Activated T-cell treated with anti-CD3 and anti-CD28 coated beads, Interleukin-2, amount 50 U/mL, for 48 hours (primary cell): ENCODE measurements around the gene EEFSEC.

ENCODE experiments used
- DNase-seq, 2 experiments: peaks; one replicate each; pipeline ENCODE4 v3.0.0-alpha.2; 2020

EEFSEC gene

DNA sequence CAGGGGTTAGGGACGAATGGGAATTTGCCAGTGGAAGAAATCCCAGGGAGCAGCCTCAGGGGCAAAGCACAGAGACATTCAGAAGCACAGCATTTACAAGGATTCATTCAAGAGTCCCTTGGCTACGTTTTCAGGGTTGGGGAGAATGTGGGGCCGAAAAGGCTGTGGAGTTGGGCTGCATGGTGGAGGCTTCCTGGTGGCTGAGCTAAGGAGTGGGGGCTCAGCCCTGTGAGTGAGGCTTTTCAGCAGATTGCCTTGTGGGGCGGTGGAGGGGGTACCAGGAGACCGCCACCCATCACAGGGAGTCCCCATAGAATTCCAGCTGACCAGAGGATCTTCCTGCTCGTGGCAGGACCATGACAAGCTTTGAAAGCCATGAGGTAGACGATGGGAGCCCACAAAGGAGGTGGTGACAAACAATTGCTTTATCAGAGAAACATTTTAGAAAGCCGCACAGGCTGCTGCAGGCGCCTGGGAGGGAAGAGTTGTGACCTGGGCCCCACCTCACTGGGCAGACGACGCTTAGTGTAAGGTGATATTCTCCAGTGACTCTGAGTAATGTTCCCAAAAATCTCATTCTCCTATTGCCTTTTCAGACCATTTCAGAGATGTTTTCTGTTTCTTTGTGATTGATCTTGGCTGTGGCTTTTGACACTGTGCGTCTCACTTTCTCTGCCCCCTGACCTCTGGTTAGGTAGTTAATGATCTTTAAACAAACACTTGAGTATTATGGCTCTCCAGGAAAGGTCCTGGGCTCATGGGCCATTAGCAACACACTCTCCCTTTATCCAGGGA, 185.5 kb downstream of the EEFSEC start:
- DNase-seq, result no peak

DNA sequence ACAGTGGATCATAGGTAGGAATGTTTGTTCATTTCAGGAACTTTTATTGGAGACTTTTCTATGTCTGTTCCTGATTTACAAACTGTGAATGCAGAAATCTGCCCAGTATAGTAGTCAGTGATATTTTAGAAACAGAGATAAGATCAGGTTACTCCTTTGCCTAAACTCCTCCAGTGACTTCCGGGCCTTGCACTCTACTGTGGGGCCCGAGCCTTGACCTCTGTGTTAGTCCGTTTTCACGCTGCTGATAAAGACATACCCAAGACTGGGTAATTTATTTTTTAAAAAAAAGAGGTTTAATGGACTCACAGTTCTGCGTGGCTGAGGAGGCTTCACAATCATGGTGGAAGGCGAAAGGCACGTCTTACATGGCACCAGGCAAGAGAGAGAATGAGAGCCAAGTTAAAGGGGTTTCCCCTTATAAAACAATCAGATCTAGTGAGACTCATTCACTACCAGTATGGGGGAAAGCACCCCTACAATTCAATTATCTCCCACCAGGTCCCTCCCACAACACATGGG, 186.3 kb downstream of the EEFSEC start:
- DNase-seq, result no peak

DNA sequence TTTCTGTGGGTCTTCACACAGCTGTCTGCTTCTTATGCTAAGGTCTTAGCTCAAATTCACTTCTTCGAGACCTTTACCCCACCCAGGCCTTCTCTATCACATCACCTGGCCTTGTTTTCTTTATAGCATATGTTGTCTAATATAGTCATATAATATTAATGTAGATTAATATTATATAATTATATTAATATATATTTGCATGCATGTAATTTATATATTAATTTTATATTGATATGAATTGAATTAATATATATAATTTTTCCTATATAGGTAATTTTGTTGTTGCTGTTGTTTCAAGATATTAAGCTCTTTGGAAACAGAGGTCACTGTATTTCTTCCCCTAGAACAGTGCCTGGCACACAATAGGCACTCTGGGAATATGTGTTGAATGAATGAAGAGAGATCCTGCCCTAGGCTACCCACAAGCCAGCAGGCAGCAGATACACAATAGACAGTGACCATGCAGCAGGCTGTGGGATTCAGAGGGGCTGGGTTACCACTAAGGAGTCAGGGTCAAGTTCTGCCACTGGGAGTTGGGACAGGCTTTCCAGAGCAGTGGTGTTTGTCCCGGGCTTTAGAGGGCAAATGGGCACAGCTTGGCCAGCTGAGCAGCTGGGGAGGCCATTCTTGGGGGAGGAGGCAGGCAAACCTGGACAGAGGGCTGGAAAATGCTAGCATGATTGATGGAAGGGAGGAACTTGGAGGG, 187.1 kb downstream of the EEFSEC start:
- no peak for DNase-seq

DNA sequence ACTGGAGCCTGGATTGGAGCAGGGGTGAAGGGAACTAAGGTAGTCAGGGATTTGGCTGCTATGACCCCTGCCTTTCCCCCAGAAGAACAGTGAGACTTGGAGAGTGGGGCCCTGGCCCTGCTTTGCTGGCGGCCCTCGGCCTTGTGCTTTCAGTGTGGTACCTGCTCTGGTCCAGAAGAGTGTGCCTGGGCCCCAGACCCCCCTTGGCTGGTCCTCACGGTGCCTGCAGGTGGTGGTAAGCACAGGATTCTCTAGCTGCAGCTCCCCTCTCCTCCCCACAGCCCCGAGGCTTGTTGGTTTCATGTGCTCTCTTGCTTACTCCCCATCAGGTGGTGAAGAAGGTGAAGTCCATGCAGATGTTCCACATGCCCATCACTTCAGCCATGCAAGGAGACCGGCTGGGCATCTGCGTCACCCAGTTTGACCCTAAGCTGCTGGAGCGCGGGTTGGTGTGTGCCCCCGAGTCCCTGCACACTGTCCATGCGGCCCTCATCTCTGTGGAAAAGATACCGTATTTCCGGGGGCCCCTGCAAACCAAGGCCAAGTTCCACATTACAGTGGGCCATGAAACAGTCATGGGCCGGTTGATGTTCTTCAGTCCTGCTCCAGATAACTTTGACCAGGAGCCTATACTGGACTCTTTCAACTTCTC, 187.7 kb downstream of the EEFSEC start:
- no peak for DNase-seq

DNA sequence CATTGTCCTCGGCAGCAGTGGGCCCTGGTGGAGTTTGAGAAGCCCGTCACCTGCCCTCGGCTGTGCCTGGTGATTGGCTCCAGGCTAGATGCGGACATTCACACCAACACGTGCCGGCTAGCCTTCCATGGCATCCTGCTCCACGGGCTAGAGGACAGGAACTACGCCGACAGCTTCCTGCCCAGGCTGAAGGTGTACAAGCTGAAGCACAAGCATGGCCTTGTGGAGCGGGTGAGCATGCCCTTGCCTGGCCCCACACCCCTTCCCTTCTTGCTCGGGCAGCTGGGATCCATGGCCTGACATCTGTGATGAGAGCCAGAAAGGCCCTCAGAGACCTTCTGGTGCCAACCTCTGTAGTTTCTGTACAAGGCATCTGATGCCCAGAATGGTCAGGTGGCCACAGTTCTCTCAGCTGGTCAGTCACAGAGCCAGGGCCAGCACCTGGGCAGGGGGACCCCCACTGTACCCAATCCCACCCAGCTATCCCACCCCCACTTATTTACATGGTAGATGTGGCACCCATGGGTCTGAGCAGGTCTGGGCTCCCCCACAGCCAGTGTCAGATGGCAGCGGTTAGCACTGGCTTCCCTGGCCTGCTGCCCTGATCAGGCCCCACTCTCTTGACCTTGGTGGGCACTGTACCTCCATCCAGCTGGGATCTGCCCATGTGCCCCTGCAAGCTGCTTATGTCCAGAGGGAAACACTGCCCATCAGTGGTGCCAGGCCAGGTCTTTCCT, 188.5 kb downstream of the EEFSEC start:
- DNase-seq, result no peak

DNA sequence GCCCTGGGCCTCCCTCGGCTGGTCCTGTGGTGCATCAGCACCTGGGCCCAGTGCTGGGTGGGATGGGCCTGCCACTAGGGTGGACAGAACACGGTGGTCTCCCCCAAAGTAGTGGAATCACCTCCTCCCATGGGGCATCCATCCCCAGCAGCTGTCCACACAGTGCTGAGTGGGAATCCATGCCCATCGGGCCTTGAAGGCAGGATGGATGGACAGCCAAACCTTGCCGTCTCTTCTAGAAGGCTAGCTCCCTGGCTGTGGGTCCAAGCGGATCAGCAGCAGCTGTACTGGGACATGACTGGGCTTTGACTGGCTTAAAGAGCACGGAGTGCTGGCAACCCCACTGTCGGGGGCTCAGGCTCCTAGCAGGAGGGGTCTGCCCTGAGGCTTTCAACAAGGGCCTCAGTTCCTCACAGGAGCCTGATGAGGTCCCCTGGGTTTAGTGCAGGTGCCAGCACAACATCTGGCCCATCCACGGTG, 189.5 kb downstream of the EEFSEC start:
- no peak for DNase-seq

DNA sequence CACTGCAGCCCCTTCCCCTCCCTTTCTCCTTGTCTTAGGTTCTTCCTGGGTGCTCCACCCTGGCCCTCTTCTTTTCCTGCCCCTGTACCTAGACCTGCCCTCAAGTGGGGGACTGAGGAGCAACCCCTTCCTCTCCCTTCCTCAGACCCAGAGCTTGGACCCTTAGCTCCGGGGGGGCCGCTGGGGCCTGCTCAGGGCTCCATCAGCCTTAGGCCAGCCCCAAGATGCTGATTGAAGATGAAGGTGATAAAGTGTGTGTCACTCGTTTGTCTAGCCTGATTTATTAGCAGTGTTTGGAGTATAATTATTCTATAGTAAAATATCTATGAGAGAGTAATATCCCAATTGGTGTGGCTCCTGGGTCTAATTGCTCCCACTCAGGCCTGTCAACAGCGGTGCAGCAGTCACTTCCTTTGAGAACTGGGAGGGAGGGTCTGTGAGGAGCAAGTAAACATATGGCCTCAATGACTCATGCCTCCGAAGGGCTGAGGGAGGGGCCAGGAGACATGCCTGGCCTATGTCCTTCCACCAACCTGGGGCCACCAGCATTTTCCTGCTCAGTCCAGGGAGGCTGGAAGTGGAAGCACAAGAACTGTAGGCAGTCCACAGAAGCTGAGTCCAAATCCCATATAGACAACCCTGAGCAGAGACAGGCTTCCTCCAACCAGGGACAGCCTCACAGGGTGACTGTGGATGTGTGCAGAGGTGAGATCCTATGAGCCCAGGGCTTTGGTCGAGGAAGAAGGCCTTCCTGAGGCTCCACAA, 190.2 kb downstream of the EEFSEC start:
- DNase-seq, result no peak

DNA sequence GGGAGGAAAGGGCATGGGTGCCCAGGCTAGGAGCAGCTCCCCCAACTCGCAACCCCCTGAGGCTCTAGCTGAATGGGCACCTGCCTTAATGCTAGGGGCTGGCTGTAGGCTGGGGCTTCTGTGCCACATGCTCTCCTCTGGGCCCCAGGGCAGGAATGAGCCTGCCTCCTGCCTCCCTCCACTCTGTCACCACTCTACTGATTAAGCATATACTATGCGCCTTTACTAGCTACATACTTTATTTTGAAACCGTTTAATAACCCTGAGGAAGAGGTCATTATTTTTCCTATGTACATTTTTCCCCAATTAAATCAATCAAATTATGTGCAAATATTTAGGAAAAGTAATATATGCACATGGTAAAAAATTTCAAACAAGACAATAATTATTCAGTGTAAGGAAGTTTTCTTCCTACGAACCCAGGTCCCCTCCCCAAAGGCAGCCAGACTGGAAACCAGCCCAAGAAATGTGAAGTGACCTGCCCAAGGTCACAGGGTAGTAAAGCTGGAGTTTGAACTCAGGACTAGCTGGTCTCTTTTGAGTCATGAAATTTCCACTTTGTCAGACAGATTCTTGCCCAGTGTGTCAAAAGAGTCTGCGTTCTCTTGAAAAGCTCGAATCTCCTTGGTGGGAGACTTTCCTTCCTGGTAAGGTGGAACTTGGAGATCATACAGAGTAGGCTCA, 190.9 kb downstream of the EEFSEC start:
- DNase-seq, result no peak

DNA sequence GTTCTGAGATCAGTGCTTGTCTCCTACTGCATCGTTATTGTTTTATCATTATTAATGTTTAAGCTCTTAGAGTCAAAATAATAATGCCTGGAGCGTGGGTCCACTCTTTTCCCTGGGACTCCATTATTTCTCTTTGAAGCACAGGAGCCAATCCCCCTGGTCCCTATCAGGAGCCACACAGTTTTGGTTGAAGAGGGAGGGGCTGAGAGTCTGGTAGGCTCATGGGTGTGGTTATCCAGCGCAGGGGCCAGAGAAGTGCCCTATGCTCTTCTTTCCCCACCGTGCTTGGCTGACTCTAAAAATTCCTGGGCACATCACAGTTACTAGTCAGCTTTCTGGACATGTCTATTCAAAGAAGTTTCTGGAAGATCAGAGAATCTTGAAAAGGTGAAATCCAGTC, 191.9 kb downstream of the EEFSEC start:
- no peak for DNase-seq

DNA sequence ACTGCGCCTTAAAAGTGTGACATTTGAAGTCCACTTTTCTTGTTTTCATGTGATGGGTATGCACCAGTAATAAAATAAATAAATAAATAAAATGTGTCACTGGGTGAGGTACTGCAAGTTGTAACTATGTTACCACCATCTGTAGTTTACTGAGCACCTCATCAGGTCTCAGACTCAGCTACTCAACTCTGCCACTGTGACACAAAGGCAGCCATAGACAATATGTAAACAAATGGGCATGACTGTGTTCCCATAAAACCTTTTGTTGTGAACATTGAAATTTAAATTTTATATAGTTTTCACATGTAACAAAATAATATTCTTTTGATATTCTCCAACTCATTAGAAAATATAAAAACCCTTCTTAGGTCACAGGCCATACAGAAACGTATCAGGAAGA, 193.3 kb downstream of the EEFSEC start:
- DNase-seq, result no peak

DNA sequence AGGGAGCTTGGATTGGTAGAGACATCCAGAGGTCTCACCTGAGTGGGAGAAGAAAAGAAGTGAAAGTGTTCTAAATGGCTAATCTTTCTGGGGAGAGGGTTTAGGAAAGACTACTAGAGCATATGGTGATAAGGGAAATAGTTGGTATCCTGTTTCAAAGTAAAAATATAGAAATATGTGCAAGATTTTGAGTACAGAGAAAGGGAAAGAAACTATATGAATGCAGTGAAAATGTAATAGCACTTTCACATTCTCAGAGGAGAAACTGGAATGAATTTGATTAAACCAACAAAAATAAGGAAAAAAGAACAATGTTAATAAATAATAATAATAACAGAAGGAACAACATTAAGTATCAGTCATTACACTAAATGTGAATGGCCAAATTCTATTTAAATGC, 194.0 kb downstream of the EEFSEC start:
- DNase-seq, result no peak

DNA sequence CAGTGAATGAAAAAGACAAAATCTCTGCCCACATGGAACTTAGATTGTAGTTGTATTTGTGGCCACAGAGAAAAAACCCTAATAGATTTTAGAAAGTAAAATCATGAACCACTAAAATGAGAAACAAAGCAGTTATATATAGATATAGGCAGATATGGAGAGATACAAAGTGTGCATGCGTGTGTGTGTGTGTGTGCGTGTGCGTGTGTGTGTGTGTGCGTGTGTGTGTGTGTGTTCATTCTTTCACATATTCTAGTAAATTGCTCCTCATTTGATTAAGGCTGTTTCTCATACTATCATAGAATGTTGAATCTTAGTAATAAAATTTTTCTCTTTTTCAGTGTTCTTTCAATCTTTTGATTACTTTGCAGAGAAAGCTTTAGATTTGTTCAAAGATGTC, 194.8 kb downstream of the EEFSEC start:
- no peak for DNase-seq

DNA sequence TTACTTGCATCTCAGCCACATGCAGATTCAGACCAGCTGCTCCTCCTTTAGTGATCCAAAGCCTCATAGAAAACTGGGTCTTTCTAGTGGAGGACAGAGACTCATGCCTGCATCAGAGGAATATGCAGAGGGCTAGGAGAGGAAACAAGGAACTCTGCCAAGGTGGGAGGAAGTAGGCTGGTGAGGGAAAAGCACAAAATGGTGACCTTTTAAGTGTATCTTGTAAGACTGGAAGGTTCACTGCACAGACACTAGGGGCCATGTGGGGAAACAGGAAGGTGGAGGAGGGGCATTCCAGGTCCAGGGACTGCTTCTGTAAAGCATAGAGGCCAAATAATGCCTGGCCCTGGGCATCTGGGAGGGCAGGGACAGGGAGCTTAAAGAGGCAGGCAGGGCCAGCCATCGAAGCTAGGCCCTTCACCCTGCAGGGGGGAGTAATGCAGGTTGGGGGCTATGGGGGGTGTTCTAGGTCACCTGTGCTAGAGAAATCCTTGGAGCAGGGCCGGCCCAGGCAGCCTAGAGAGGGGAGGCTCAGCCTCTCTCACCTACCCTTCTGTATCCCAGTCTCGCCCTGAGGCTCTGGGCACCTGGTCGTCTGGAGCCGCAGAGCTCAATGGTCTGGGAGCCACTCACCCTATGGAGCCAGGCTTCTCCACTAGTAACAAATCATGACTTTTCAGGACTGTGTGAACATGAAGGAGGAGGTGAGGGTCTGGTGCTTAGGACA, 195.7 kb downstream of the EEFSEC start:
- no peak for DNase-seq

DNA sequence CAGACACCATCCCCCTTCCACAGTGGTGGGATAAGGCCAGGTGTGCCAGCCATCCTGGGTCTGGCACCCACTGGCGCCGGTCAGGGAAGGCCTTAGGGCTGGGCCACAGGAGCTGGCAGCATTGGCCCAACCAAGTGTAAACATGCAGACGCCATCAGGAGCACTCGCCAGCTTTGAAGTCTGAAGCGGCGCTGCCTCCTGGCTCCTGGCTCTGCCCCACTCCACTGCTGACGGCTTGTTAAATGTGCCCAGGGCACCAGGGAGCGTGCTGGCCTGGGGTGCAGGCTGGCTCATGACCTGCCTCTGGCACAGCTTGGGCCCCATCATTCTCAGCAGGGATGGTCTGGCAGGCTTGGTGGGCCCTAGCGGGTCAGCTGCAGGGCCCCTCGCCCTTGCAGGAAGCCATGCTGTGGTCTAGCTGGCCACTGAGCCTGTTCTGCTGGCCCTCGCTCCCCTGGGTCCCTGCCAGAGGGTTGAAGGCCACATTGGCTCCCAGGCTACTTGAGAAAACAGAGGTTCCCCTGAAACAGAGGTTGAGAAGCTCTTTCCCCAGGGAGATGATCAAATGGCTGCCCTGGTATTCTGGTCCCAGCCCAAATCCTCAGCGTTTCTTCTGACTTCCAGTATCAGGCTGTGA, 196.8 kb downstream of the EEFSEC start:
- DNase-seq, result no peak

DNA sequence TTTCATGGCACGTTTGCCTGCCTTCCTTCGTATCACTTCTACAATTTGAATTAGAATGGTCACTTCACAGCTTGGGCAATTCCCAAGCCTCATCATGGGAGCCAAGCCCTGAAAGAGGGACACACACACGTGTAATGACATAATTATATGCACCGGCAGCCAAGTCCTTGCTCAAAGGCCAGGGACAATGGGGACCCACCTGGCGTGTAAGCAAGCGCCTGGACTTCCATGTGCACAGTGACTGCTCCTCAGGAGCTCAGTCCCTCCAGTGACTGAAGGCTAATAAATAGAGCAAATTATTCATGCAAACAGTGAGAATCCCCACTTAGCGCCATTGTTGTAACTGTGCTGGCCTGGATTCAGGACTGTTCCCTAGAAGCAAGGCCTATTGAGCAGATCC, 198.3 kb downstream of the EEFSEC start:
- DNase-seq, result no peak

DNA sequence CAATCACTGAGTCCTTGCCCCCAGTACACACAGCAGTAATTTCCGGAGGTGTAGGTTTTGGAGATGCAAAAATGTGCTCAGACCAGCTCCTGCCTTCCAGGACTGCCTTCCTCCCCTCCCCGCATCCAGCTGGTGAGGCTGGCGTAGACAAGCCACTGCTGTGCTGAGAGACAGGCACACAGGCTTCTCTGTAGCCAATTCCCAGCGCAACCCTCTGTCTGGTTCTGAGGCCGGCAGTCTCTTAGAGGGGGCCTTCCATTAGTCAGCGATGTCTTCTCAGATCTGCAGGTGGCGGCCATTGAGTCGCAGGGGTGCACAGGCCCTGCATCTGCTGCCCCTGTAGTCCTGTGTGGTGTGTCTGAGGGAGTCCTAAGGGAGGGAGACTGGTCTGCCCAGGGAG, 199.0 kb downstream of the EEFSEC start:
- no peak for DNase-seq

DNA sequence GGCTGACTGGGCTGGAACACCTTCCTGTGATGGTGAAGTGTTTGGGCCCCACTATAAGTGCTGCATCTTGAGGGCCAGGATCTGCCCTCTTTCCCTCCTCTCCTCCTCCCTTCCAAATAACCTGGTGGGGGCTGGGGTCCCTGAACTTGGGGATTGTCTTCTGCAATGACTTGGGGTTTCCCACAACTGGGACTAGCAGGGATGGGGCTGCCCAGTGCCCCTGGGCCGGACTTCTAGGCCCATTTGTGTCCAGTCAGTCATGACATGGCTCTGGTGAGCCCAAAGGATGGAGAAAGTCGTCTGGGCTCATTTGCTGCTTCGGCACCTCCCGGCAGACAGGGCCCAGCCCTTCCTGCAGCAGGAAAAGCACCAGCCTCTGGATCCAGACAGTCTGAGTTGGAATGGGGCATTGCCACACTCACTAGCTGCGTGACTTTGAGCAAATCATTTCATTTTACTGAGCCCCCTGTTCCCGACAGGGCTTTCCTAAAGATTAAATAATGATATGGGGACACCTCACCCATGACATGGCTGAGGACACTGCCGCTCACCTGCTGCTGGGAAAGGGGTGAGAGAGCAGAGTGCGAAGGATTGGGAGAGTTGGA, 200.2 kb downstream of the EEFSEC start:
- DNase-seq, result no peak

DNA sequence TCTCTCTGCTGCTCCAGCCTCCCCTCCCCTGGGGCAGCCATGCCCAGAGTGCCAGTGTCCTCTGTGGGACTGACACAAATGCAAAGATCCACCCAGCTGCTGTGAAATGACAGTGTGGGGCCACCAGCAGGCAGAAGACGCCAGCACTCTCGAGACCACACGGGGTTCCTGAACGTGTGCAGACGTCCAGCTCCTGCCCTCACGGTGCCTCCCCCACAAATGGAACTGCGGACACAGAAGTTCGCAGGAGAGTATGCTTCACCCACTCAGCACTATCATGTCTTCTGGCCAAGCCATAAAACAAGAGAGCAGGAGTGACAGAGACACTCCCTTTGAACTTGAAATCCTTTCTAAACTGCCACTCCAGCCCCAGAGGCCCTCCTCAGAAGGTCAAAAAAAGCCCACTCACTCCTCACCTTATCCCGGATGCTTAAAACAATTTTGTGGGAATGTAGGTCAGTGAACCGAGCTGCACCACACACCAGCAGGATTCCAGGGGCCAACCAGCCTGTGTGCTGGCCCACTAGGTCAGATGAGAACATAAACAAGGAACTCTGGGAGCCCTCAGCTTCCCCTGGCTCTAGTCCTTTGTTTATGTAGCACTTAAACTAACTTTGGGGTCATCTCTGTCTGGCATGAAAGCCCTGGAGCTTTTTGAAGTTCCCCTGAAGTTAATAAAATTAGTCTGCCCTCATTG, 200.9 kb downstream of the EEFSEC start:
- DNase-seq, result no peak
